ENCODE measurements around the gene COPS9.

DNA sequence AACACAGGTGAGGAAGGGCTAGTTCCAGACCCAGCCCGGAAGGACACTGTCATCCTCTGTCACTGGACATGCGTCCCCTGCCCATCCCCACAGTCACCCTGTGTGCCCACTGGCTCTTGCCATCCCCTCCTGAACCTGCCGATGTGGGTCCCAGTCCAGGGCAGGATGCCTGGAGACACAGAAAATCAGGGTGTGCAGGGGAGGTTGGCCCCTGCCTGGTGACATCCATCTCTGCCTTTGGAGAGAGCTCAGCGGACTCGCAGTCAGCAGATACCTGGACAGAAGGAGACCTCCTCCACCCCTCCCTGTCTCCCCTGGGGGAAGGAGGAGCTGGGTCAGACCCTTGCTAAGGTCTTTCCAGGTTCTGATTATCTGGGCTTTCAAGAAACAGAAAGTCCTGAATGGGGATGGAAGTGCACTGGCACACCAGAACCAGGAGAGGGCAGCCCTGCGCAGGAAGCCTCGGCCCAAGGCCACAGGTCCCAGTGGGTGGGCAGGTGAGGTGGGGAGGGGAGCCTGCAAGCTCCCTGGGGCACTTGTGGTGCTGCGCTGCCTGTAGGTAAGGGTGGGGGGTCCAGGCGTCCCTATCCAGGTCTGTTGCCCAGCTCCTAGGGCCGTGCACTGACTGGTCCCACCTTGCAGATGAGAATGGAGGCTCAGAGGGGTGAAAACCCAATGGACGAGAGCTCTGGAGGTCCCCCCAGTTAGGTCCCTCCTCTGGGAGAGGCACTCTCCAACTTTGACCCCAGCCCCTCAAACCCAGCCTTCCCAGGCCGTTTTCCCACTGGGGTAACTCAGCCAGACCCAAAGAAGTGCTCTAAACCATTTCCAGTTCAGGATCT, 14.1 kb upstream of the COPS9 start:
- TF ChIP-seq, protein P1, sequence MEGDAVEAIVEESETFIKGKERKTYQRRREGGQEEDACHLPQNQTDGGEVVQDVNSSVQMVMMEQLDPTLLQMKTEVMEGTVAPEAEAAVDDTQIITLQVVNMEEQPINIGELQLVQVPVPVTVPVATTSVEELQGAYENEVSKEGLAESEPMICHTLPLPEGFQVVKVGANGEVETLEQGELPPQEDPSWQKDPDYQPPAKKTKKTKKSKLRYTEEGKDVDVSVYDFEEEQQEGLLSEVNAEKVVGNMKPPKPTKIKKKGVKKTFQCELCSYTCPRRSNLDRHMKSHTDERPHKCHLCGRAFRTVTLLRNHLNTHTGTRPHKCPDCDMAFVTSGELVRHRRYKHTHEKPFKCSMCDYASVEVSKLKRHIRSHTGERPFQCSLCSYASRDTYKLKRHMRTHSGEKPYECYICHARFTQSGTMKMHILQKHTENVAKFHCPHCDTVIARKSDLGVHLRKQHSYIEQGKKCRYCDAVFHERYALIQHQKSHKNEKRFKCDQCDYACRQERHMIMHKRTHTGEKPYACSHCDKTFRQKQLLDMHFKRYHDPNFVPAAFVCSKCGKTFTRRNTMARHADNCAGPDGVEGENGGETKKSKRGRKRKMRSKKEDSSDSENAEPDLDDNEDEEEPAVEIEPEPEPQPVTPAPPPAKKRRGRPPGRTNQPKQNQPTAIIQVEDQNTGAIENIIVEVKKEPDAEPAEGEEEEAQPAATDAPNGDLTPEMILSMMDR (optimal IDR thresholded peaks at IDR 0.05 in 1 of 3, IDR thresholded peaks at IDR 0.05 in 1 of 3, conservative IDR thresholded peaks at IDR 0.05 in 1 of 3; ENCODE audit: extremely low read depth in 1 of 3, insufficient read depth in 2 of 3, low read length in 3 of 3) = peak; percentile 79 to 96 (median 84)
- no peak for TF ChIP-seq EZH2 (IDR thresholded peaks at IDR 0.05; ENCODE audit: low read length)

All from keratinocyte (primary cell).